ENCODE data around the gene RAD23A. TPM values are rescaled to one million over a fixed set of nuclear protein-coding genes. Genes with fewer than 3 reads are reported as not detected.
"Not testable (repeated sequence)": the region's sequence is repeated elsewhere in the genome, so short reads cannot be mapped to it uniquely, and the experiment has no call there.

Gene RAD23A
- total and polyA plus RNA-seq, 10 of the 15 experiments (the other 5 are each of a cell fraction or from before 2014, with no cell fraction given), result 8.8 to 198 (median 119) TPM

DNA sequence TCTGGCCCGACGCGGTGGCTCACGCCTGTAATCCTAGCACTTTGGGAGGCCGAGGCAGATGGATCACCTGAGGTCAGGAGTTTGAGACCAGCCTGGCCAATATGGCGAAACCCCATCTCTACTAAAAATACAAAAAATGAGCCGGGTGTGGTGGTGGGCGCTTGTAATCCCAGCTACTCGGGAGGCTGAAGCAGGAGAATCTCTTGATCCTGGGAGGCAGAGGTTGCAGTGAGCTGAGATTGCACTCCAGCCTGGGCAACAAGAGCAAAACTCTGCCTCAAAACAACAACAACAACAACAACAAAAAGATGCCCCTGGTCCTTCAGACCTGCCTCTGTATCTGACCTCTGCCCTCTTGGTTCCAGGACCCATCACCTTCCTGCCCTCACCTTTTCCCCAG is 9.9 kb downstream of the RAD23A start:
- H4K20me1 ChIP-seq (ENCODE audit: control insufficient read depth, insufficient read depth); H3K27me3 ChIP-seq (replicated peaks in 1 of 2; ENCODE audit: control insufficient read depth in 2 of 2, insufficient read depth in 2 of 2, low read length in 1 of 2); H3K9me3 ChIP-seq (replicated peaks; ENCODE audit: control insufficient read depth, insufficient read depth, low read length); intact Hi-C loops (cut with micrococcal nuclease; ENCODE audit: unreplicated experiment); in situ Hi-C loops (cut with MboI); DNase-seq (ENCODE audit: low read depth, low spot score); H2AFZ ChIP-seq (ENCODE audit: control insufficient read depth, low read depth, low read length); ATAC-seq; BruUV-seq (replicated peaks); FAIRE-seq: not testable (repeated sequence)
- Histone ChIP-seq H3K9ac (ENCODE audit: control insufficient read depth, insufficient read depth, low read length) (peak overlapping the region; percentile 80; the same call in 1 of the 2 replicates), H3K36me3 (ENCODE audit: control insufficient read depth in 2 of 2, insufficient read depth in 2 of 2, low read length in 1 of 2) (peaks cover 8 to 10% of the 10 kb centered on the region in 2 experiments; a peak in 3 of 4 replicates), H3K4me2 (ENCODE audit: control insufficient read depth, insufficient read depth) (peak overlapping the region; percentile 85), H3K79me2 (ENCODE audit: control insufficient read depth, insufficient read depth, low read length) (peaks cover 32% of the 10 kb centered on the region), H3K4me1 (ENCODE audit: control insufficient read depth, insufficient read depth, low read length) (peaks cover 11% of the 10 kb centered on the region), H3K27ac (ENCODE audit: control insufficient read depth, insufficient read depth) (peak overlapping the region; percentile 24; the same call in 1 of the 2 replicates), H3K4me3 (peak overlapping the region; percentile 78)
- 0 out of 2 replicates have a peak, but pooled peaks have one; percentile 19 for TF ChIP-seq NR2F1 (conservative IDR thresholded peaks at IDR 0.05)
- 94% methylated on average over 9 of the region's 9 CpGs for WGBS (ENCODE audit: insufficient coverage, insufficient replicate concordance, low lambda C conversion rate, missing lambda C conversion rate)
- ChIA-PET CTCF (interaction anchor here (0.5 to 4.6 kb wide), 5 partner anchors 10 to 316 kb away, joined by 3 to 40 read pairs (median 3); no protein-coding TSS in a partner anchor), SMC1A (ENCODE audit: uncharacterized antibody, unreplicated experiment) (interaction anchor here (1.8 to 2.1 kb wide), 3 partner anchors 10 to 56 kb away, joined by 4 to 6 read pairs (median 6); no protein-coding TSS in a partner anchor), POLR2A (interaction anchor here (0.8 to 1.9 kb wide), 3 partner anchors 9 to 146 kb away, joined by 3 to 7 read pairs (median 5); partner anchors contain the start of genes CALR and RAD23A), RAD21 (ENCODE audit: unreplicated experiment) (interaction anchor here (0.5 to 2.3 kb wide), 3 partner anchors 10 to 1661 kb away, joined by 4 to 9 read pairs (median 7); no protein-coding TSS in a partner anchor)

DNA sequence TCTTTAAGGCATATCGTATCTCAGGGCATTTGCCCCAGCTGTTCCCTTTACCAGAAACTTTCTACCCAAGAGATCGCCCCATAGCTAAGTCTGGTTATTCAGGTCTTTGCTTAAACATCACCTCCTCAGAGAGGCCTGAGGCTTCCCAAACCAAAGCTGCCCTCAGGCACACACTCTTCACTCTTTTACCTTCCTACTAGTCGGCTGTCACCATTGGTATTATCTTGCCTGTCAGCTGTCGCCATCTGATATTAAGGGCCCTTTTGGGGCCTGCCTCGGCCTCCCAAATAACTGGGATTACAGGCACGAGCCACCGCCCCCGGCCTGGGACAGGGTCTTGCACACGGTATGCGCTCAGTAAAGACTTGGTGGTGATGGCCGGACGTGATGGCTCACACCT is 10.3 kb downstream of the RAD23A start:
- no peak for TF ChIP-seq NFYB (IDR thresholded peaks at IDR 0.05; ENCODE audit: insufficient read depth, low read depth, low read length)
- no peak for TF ChIP-seq STAT3 (IDR thresholded peaks at IDR 0.05; ENCODE audit: low read depth, low read length)
- 0 out of 2 replicates have a peak, but pooled peaks have one; percentile 10 for TF ChIP-seq NR2F1 (conservative IDR thresholded peaks at IDR 0.05)
- TF ChIP-seq SMAD5 (IDR thresholded peaks at IDR 0.05; ENCODE audit: low read depth), result 0 out of 2 replicates have a peak, but pooled peaks have one; percentile 10
- ATAC-seq (no peak), DNase-seq (ENCODE audit: low read depth, low spot score) (no peak), FAIRE-seq (no peak)
- H3K4me1 ChIP-seq (ENCODE audit: control insufficient read depth, insufficient read depth, low read length), result peaks cover 11% of the 10 kb centered on the region
- no peak overlapping the region for H2AFZ ChIP-seq (ENCODE audit: control insufficient read depth, low read depth, low read length)
- peak overlapping the region; percentile 78 for H3K4me3 ChIP-seq
- H3K79me2 ChIP-seq (ENCODE audit: control insufficient read depth, insufficient read depth, low read length), result peaks cover 32% of the 10 kb centered on the region
- in situ Hi-C loops (cut with MboI), result no loop called here
- no peaks in the 10 kb centered on the region for H3K27me3 ChIP-seq (replicated peaks in 1 of 2; ENCODE audit: control insufficient read depth in 2 of 2, insufficient read depth in 2 of 2, low read length in 1 of 2)
- WGBS (ENCODE audit: insufficient coverage, insufficient replicate concordance, low lambda C conversion rate, missing lambda C conversion rate), result 4% methylated on average over 12 of the region's 12 CpGs
- H3K27ac ChIP-seq (ENCODE audit: control insufficient read depth, insufficient read depth), result peak overlapping the region; percentile 24; the same call in 1 of the 2 replicates
- H3K9me3 ChIP-seq (replicated peaks; ENCODE audit: control insufficient read depth, insufficient read depth, low read length), result no peaks in the 10 kb centered on the region
- ChIA-PET POLR2A (interaction anchor here (0.8 to 1.9 kb wide), 3 partner anchors 10 to 145 kb away, joined by 3 to 7 read pairs (median 5); partner anchors contain the start of genes CALR and RAD23A), CTCF (interaction anchor here (0.5 to 4.6 kb wide), 3 partner anchors 9 to 190 kb away, joined by 3 to 40 read pairs (median 3); no protein-coding TSS in a partner anchor), RAD21 (ENCODE audit: unreplicated experiment) (interaction anchor here (0.5 to 2.3 kb wide), 3 partner anchors 9 to 1662 kb away, joined by 4 to 9 read pairs (median 7); no protein-coding TSS in a partner anchor), SMC1A (ENCODE audit: uncharacterized antibody, unreplicated experiment) (interaction anchor here (1.3 to 2.1 kb wide), 3 partner anchors 9 to 65 kb away, joined by 4 to 6 read pairs (median 6); partner anchors contain the start of gene GCDH)
- BruUV-seq (replicated peaks), result no TSS peak
- peak overlapping the region; percentile 80 for H3K9ac ChIP-seq (ENCODE audit: control insufficient read depth, insufficient read depth, low read length)
- H3K4me2 ChIP-seq (ENCODE audit: control insufficient read depth, insufficient read depth), result peak overlapping the region; percentile 85
- intact Hi-C loops (cut with micrococcal nuclease; ENCODE audit: unreplicated experiment), result no loop called here
- no peaks in the 10 kb centered on the region for H4K20me1 ChIP-seq (ENCODE audit: control insufficient read depth, insufficient read depth)
- peaks cover 6 to 10% of the 10 kb centered on the region in 2 experiments; a peak in 3 of 4 replicates for H3K36me3 ChIP-seq (ENCODE audit: control insufficient read depth in 2 of 2, insufficient read depth in 2 of 2, low read length in 1 of 2)

Data from GM12878 (cell line).